ENCODE data around the gene KIF3C.
"Not testable (repeated sequence)": the region's sequence is repeated elsewhere in the genome, so short reads cannot be mapped to it uniquely, and the experiment has no call there.

The KIF3C gene

DNA sequence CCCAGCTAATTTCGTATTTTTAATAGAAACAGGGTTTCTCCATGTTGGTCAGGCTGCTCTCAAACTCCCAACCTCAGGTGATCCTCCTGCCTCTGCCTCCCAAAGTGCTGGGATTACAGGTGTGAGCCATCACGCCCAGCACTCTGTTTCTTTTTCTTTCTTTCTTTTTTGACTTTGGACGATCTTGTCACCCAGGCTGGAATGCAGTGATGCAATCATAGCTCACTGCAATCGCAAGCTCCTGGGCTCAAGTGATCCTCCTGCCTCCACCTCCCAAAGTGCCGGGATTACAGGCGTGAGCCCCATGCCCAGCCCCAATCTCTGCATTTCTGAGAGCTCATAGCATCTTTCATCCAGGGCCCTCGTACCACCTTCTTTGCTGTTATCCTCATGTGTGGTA lies 17.1 kb upstream of the KIF3C start:
- DNase-seq (ENCODE audit: low read depth): not testable (repeated sequence)

DNA sequence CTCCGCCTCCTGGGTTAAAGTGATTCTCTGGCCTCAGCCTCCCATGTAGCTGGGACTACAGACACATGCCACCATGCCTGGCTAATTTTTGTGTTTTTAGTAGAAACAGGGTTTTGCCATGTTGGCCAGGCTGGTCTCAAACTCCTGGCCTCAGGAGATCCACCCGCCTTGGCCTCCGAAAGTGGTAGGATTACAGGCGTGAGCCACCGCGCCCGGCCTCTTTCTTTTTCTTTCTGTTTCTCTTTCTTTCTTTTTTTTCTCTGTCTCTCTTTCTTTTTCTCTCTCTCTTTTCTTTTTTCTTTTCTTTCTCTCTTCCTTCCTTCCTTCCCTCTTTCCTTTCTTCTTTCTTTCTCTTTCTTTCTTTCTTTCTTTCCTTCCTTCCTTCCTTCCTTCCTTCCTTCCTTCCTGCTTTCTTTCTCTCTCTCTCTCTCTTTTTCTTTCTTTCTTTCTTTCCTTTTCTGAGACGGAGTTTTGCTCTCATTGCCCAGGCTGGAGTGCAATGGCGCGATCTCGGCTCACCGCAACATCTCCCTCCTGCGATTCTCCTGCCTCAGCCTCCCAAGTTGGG lies 16.6 kb upstream of the KIF3C start:
- not testable (repeated sequence) for DNase-seq (ENCODE audit: low read depth)

GRCh38 chr2:25996844-25997243 lies 14.5 kb upstream of the KIF3C start:
- DNase-seq (ENCODE audit: low read depth): no peak

DNA sequence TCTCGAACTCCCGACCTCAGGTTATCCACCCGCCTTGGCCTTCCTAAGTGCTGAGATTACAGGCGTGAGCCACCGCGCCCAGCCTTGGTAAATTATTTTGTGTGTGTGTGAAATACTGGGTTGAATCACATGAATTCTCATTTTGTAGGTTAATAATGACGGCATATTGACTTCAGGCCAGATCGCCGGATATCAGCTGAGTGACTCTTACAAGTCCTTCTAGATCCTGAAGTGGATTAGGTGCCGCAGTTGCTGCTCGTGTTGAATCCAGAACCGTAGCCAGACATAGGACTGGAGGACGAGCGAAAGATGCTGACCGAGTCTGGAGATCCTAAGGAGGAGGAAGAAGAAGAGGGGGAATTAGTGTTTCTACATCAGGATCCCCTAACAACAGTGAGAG lies 12.2 kb upstream of the KIF3C start:
- DNase-seq (ENCODE audit: low read depth): no peak

DNA sequence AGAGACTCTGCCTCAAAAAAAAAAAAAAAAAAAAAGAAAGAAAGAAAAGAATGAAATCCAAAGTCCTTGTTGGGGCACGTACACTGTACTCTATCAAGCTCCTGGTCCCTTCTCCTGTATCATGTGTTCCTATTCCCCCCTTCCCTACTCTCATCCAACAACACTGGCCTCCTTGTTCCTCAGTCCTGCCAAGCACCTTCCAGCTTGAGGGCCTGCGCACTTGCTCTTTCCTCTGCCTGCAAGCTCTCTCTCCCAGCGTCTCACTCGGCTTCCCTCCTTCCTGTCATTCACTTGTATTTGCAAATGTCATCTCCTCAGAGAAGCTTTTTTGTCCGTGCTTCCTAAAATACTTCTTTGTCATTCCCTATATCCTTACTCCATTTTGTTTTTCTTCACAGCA lies 10.8 kb upstream of the KIF3C start:
- no peak for DNase-seq (ENCODE audit: low read depth)

DNA sequence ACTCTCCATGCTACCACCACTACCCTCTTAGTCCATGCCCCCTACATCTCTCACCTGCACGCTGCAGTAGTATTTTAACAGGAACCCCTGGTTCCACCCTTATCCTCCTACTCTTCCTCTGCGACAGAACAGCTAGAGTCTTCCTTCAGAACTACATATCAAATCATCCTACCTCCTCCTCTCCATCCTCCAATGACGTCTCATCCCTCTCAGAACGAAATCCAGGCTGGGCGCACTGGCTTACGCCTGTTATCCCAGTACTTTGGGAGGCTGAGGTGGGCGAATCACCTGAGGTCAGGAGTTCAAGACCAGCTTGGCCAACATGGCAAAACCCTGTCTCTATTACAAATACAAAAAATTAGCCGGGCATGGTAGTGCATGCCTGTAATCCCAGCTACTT lies 10.3 kb upstream of the KIF3C start:
- no peak for DNase-seq (ENCODE audit: low read depth)

DNA sequence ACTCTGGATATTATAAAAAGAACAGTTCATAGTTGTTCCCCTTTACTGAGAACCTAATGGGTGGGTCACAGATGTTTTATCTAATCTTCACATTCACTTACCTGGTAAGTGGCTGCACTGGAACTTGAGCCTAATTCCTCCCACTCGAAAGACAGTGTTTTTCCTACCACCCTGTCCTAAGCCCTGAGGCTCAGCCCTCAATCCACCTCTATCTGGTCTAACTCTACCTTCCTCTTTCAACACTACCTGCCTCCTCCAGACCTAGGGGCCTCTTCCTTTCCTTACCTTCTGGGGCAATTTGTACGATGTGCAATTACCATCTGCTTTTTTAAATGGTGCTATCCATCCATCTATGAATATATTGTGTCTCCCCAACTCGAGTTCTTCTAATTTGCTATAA lies 9.7 kb upstream of the KIF3C start:
- no peak for DNase-seq (ENCODE audit: low read depth)

DNA sequence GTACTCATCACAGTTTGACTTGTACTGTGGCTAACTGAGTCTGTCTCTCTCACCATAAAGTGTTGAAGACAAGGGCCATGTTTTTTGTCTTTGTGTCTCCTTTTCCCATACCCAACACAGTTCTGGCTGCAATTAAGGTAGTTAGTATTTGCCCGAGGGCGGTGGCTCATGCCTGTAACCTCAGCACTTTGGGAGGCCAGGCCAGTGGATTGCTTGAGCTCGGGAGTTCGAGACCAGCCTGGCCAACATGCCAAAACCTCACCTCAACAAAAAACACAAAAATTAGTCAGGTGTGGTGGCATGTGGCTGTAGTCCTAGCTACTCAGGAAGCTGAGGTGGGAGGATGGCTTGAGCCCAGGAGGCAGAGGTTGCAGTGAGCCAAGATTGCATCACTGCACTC lies 6.9 kb upstream of the KIF3C start:
- no peak for DNase-seq (ENCODE audit: low read depth)

- DNase-seq (ENCODE audit: low read depth): no peak
Measured at GRCh38 chr2:25988134-25988533, 5.8 kb upstream of the KIF3C start.

GRCh38 chr2:25983735-25984134 lies 1.4 kb upstream of the KIF3C start:
- DNase-seq (ENCODE audit: low read depth): no peak

DNA sequence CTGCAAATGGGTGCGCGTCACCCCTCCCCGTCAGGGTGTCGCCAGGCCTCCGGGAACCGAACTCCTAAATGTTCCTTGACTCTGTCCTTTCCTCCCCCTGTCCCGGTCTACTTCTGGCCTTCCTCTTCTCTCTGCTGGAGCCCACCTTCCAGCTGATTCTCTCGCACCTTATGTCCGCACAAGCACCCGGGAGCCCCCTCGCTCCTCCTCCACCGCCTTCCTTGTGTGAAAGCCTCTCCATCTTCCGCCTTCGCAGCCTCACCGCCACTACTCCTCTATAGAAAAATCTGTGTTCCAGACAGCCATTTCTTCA lies 627 bp upstream of the KIF3C start:
- DNase-seq (ENCODE audit: low read depth): no peak

DNA sequence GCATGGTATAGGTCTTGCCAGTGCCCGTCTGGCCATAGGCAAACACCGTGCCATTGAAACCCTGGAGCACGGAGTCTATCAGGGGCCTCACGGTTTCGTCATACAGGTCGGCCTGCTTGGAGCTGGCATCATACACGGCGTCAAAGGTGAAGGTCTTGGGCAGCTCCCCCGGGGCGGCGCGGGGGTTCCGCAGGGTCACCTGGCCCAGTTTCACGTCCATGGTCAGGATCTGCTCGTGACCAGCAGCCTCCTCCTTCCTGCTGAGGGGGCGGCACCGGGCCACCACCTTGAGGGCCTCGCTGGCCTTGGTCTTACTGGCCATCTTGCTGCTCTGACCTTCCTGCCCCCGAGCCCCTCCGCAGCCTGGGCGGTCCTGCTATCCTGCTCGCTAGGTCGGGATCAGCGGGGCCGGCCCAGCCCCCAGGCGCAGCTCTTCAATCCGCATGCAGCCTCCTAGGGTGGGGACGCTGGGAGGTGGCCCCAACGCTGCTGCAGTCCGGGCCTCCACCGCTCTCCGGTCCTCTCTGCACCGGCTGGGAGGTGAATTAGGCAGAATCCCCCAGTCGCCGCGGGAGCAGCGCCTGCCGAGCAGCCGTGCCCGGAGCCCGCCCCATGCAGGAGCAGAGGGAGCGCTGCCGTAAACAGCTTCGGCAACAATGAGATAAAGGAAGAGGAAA lies 563 bp downstream of the KIF3C start:
- DNase-seq (ENCODE audit: low read depth): no peak

DNA sequence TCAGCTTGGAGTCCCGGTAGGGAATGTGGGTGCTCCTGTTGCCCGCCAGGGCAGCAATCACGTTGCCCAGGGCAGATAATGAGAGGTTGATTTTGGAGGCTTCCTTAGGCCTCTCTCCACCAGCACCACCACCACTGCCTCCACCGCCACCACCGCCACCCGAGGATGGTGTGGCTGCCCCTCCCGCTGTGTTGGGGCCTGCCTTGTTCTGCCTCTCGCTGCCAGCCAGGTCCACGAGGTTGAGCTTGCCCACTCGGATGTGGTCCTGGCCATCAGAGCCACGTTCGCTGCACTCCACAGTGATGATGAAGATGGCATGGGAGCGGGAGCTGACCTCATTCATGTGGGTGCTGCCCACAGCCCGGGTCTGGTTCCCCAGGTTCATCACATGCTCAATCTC lies 1.3 kb downstream of the KIF3C start:
- no peak for DNase-seq (ENCODE audit: low read depth)

GRCh38 chr2:25980076-25980887 lies 2.0 kb downstream of the KIF3C start:
- DNase-seq (ENCODE audit: low read depth): no peak

DNA sequence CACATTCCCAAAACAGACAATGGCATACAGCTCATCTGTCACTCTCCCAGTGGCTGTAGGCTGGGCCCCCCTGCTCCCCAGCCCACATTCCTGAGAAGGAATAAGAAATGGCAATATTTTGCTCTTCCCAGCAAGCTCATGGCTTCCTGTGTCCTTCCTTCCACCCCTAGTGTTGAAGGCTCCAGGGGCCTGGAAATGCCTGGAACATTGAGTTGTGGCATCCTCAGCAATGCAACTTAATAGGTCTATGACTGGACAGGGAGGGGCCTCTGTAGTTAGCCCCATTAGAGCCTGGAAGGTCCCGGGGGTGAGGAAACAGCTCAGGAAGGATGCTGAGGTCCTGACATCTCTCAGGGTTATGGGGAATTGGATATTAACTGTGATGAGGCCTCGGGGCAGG lies 3.3 kb downstream of the KIF3C start:
- no peak for DNase-seq (ENCODE audit: low read depth)

DNA sequence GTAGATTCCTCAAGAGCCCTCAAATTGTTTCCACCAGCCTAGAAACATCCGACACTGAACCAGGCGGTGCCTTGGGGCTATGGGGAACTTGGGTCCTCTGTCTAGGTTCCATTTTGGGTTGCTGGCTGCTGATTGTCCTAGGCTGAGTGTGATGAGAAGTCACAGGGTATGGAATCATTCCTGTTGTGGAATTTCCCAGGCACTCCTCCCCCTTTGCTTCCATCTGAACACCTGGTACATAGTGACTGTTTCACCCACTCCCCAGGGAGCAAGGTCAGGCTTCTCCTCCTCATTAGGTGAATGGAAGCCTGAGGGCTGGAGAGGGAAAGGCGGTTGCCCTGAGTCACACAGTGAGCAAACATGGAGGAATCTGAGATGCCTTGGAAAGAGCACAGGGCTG lies 4.5 kb downstream of the KIF3C start:
- no peak for DNase-seq (ENCODE audit: low read depth)

- no peak for DNase-seq (ENCODE audit: low read depth)
Measured at GRCh38 chr2:25976983-25977741, 5.1 kb downstream of the KIF3C start.

DNA sequence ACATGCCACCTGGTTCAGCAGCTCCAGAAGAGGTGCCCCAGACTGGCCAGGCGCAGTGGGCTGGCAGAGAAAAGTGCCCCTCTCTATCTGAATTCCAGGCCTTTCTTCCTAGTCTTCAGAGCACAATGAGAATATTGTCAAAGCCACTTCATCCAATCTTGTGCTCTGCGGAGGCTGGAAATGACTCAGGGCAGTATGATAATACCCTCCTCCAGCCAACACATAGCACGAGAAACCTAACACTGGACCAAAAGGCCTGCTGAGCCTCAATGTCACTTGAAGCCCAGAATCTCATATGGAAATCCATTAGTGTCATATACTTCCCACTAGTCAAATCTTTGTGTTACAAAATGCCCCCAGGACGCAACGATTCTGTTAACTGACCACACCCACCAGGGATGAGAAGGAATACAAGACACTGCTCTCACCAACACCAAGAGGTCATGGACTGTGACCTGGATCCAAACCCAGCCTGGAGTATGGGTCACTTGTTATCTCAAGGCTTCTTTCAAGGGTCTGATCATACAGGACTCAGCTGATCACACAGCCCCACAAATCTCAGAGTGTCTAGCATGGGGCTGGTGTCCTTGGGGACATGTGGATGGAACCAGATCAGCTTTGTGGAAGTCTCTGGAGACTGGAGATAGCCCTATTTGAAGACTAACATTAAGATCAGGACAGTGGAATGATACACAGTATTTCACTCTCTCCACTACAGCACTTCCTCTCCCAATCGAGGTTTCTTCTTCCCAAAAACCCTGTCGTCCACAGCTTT lies 10.1 kb downstream of the KIF3C start:
- no peak for DNase-seq (ENCODE audit: low read depth)

- DNase-seq (ENCODE audit: low read depth): no peak
Measured at GRCh38 chr2:25971596-25971995, 10.7 kb downstream of the KIF3C start.

GRCh38 chr2:25966531-25967270 lies 15.6 kb downstream of the KIF3C start:
- no peak for DNase-seq (ENCODE audit: low read depth)

GRCh38 chr2:25964891-25965290 lies 17.4 kb downstream of the KIF3C start:
- no peak for DNase-seq (ENCODE audit: low read depth)

Data from activated T-helper 9 cell treated with anti-CD3 and anti-CD28 coated beads, Interleukin-2, amount 50 U/mL, for 16 hours (primary cell).